GM19438 (cell line): Measurements from ENCODE around the gene SNX3.

Experiments used
- ATAC-seq: cut with Tn5 transposase; IDR thresholded peaks from one replicate; pipeline ENCODE4 v1.9.1; 2021; ENCODE audit warnings: low read depth; ENCODE audit not compliant: unreplicated experiment

The SNX3 gene

DNA sequence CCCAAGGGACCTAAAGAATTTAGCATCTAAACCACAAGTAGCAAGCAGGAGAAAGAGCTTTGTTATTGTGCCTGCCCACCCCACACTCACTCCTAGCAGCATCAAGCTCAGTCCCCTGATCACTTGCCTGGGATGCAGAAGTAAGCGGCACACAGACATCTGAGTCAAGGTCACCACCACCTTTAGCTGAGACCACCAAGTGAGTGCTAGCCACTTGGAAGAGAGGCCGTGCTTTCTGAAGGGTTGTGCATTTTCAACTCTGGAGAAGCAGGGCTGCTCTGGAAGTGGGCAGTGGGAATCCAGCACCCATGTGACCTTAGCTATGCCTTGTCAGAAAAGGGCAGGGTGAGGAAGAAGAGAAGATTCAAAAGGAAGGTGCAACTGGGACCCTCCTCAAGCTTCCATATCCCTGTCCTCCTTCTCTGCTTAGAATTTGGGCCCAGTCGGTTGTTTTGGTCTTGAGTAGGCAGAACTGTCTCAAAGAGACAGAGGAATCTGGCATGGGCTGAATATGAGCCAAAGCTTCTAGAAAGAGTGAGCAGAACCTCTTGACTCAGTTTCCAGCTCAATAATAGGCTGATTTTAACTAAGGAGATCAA, 88.8 kb downstream of the SNX3 start:
- ATAC-seq, result no peak

DNA sequence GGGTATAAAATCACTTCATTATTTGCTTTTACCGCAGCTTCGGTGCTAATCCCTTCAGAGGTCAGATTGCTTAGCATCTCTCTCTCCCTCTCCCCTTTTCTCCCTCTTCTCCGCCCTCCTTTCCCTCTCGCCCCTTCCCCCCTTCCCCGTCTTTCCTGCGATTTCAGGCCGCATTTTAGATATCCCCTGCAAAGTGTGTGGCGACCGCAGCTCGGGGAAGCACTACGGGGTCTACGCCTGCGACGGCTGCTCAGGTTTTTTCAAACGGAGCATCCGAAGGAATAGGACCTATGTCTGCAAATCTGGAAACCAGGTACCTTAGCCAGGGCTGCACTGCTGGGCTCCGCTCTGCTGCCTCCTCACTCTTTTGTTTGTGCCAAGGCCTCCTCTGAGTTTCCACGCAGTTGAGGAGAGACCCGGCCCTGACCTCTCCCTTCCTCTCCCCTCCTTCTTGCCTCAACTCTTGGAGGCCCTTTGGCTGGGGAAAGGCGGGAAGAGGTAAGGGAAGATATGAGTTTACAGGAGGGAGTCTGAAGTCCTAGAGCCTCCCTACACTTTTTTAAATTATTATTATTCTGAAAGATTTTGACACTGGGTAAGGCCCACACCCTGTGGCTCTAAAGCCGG, 89.4 kb downstream of the SNX3 start:
- ATAC-seq, result no peak

DNA sequence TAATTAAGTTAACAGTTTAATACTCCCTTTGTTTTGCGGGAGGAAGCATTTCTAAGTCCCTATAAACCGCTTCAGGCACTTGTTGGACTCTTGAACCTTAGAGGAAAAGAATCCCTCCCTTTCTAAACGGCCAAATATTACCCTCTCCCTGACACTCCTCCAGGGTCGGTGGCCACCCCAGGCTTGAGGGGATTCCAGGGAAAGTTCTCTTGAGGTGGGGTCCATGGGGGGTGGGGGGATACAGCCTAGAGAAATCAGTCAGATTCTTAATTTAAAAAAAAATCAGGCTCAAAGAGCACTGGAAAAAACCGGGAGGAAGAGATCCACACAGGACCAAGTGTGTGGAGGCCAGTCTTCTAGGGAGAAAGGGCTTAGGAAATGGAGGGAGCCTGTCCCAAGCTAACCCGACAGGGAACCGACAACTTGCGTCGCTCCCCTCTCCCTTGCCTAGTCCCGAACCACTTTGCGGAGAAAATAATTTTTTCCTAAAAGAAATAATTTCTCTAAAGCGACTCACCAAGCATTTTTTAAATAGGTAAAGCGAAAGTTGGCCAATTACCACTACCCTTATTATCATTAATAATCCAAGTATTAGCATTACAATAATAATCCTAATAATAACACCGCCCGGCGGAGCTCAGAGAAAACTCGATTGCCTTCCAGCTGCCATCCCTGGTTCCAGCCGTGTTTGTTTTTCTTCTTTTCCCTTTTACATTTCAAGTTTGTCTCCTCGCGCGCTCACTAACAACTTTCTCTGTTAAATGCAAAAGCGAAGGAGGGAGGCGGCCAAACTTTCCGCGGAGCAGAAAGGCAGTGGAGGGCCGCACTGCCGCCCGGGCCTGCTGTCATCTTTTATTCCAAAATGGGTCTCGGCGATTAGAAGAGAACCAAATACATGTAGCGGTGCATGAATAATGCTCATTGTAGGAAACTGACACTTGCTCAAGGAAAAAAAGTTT, 90.2 kb downstream of the SNX3 start:
- no peak for ATAC-seq

DNA sequence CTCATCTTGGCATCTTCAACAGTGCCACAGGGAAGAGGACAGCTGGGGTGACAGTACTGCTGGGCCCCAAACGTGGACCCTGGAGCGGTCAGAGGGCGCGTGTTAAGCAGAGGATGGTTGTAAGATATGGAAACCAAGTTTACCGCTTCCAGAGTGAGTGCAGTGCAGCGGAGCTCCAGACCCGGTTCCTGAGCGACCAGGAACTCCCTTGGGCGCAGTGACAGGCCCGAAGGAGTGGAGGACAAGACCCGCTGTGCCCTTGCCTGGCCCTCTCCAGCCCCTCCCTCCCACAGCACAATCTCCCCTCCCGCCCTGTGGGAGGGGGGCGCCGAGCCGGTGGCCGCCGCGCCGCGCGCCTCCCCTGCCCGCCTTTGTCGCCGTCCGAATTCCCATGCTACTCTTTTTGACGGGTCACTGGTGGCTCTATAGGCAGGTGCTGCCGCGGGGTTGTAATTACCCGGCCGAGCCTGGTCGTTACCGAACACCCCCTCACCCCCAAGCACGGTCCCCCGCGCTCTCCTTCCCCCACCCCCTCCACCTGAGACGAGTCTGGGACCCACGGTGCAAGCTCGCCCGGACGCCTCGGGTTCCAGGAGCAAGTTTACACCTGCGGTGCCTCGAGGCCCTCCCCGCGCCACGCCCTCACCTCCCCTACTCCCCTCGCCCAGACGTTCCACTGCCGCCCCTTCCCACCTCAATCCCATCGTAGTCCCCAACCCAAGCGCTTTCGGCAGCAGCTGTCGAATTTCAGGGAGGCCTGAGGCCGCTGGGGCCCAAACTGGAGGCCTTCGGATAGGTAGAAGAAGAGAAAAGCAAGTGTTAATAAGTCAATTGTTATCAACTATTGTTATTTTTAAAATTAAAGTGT, 91.1 kb downstream of the SNX3 start:
- ATAC-seq, result no peak

DNA sequence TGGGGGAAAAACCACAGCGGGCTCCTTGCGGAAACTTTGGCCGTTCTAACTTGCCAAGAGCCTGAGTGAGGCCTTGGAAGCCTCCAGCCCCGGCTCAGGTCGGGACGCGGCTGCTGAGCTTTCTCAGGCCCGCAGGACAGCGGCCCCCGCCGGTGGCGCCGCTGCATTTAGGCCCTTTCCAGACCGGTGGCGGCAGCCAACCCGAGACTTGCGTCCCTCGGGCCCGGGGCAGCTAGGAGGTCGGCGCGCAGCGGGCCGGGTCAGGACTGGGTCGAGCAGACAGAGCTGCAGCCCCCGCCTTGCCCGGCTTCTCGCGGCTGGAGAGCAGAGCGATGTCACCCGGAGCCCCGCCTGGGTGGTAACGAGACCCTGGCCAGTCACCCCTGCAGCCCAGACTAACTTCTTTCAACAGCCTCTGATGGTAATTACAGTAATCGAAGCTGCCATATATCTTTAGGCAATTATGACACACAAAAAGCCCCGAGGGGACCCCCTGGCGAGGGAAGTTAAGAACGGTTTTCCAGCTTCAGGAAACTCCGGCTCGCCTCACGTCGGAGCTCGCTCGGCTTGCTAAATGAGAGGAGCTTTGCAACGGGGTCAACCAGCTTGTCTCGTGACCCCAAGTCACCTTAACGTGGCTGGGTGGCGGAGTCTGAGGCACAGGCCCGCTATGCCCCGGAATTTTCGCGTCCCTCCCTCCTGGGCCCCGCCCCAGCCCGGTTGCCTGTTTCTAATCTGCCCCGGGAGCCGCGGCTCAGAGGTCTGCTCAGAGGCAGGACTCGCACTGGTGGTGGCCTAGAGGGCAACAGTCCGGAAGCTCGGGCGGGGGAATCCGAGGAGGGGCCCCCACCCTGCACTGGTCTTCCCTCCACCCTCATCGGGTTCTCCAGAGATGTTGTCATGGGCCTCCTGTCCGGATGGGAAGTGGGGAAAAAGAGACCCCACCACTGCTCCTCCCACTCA, 92.1 kb downstream of the SNX3 start:
- ATAC-seq, result no peak

DNA sequence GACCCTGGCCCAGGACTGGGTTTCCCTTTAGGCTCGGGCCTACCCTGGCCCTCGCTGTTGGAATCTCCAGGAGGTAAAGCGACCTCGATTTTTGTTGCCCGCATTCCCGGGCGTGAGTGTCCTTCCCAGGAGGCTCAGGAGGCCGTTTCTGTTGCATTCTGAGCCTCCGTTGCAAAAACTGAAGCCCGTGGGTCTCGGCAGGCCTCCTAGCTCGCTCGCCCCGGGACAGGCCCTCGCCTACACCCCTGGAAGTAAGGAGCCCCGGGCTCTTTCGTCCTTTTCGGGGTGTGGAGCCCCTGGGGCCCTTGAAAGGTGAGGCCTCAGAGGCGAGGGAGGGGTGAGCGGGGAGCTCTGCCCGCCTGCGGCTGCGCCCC, 92.8 kb downstream of the SNX3 start:
- ATAC-seq, result no peak

DNA sequence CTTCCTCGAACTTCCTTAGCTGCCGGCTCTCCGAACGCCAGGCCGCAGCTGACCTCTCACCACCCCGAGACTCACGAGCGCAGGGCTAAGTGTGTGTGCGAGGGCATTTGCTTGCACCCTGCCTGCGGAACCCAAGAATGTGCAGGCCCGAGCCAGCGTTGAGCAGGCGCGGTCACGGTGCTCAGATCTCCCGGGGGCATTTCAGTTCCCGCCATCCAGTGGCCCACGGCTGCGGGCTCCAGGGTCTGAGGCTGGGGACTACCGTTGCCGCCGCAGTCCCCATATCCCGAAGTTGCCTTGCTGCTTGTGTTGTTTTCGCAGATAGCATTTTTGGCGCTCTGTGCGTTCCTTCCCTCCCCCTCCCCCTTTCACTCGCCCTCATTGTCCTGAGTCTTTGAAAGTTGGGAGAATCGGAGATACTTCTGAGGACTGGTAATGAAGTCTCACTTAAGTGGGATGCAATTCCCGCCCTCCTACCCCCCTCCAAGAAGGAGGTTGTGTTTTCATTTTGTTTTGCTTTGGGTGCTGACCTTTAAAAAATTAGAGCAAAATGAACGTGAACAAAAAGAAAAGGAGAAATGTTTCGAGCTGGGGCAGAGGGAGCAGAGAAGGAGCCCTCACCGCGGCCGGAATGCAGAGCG, 93.3 kb downstream of the SNX3 start:
- ATAC-seq, result no peak

DNA sequence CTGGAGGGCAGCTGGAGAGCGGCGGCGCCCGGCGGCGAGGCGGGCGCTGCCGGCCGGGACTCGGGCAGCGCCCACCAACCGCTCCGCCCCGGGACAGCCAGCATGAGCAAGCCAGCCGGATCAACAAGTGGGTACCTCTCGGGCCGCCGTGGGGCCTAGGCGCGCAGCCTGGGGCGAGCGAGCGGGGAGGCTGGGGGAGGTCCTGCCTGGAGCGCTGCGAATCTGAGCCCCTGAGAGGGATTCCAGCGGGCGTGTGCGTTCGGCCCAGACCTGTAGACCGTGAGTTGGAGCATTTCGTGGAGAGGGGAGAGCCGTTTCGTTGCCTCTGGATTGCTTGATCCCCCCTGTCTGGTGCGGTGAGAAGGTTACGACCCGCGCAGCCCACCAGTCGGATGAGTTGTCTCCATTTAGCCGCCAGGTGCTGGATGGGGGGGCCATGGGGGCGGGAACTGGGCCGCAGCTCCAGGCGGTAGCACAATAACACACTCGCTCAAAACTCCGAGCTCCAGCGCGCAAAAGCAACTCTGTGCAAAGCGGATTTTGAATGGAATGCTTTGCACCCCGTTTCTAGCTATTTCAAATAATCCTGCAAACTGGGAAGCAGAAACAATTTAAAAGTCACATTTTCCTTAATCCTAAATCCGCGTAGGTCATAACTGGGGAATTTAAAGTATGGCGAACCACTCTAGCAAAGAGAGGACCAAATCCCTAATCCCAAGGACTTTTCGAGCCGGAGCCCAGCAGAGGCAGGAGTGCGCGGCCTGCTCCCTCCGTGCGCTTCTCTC, 94.0 kb downstream of the SNX3 start:
- no peak for ATAC-seq

DNA sequence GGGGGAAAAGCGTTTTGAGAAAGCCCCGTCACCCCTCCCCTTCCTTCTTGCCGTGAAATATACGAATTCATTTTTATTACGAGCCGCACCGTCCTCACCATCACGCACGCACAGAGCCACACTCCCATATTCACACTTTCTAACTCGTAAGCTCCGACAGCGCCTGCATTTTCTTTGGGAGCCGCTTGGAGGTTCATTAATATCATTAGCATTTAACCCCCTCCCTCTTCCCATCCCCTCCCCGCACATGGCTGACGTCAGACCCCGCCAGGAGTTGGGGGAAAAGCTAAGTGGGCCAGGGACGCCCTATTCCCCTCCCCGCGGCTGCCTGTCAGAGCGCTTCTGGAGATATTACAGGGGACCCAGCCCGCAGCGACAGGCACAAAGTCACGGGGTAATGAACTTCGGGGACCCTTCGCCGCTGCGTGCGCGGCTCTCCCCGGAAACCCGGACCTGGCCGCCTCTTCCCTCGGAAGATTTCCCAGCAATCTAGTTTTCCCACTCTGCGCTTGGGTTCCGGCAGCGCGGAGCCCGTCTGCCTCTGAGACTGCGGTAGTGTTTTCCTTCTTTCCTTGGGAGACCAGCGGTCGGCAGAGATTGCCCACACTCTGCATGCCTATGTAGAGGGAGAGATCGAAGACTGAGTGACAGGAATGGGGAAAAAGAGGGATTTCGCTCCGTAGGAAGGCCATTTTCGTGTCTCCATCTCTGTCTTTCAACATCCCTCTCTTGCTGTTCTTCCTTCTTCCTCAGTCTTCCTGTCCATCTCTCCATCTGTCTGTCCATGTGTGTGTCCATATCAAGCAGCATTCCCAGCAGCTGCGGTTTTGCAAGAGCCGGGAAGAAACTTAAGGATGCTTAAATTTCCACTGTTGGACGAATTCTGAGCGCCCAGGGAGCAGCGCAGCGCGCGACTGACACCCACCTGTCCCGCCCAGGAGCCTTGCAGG, 94.9 kb downstream of the SNX3 start, which contains the start of gene NR2E1:
Gene NR2E1, plus strand, starts transcription at position 309 of the 950 bp plus-strand sequence. CDS start 744 bp downstream, outside the sequence.
- ATAC-seq, result no peak

DNA sequence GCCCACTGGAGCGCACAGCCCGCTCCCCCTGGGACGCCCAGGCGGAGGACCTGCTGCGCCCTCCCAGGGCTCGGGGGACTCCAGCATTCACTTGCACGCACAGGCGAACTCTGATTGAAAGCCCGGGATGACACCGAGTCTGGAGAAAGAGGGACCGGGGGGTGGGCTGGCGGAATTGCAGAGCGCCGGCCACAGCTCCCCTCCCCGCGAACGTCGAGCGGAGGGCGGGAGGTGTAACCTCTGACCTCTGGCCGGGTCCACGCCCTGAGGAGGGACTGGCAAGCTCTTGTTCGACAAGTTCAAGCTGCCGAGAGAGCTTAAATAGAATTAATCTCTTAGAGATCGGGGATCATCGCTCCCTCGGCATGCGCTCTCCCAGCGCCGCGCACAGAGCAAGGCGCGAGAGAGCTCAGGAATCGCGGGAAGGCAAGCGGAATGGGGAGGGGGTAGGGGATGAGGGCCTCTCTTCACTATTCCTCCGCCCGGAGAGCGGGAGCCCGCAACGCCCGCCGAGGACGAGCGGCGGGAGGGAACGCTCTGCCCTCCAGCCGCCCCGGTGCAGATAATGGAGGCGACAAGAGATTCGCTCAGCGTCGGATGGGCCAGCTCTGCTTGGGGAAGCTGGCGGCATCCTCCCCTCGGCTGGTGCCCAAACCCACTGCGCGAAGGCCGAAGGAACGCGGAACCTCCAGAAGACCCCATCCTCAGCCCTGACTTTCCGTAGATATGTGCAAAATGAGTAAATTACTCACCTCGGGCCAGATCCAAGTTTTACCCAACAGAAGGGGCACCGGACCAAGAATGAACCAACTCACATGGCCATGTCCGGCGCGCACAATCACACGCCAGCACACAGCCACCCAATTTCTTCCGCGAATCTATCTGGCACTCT, 95.8 kb downstream of the SNX3 start:
- ATAC-seq, result no peak

DNA sequence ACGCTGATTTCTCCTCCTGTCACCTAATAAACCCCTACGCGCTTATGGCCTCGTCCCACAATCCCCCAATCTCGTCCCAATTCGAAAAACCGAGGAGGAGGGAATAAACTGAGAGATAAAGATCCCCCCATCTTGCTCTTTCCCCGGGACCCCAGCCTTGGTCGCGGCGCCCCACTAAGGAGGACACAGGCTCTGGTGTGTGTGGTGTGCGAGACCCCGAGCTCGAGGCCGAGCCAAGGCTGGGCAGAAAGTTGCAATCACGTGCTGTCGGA, 96.4 kb downstream of the SNX3 start:
- no peak for ATAC-seq

DNA sequence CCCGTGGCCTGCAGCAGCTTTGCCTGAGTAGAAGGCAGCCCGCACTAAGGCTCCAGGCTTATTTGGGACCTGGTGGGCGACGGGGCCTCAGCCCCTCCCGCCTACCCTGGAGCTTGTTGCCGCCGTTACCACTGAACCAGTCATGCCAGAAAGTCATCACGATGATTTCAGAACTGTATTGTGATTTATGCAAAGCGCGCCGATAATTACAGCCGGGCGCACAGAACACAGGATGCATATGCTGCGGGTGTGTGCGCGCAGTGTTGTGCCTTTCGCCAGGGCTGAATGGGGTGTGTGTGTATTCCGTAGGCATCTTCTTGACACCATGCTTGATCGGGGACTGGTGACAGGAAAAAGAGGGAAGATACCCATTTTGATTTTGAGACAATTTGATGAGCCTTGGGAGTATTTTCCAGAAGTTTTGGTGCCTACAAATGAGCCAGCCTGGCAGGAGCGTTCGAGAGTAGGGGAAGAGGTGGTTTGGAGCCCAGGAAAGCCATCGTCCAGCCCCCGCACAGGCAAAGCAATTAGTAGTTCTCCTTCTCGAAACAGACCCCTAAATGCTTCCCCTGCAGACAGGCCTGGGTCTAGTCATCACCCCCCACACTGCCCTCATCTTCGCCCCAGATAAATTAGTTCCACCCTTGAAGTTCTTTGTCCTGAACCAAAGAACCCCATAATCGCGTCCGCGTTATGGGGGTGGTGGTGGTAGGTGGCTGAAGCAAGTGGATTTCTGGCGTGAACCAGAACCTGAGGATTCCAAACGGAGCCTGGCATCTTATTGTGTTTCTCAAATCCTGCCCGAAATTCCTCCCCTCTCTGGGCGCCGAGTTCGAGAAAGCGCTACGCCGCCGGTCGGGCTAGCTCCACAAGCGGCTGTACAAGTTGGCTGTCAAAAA, 96.9 kb downstream of the SNX3 start:
- no peak for ATAC-seq

DNA sequence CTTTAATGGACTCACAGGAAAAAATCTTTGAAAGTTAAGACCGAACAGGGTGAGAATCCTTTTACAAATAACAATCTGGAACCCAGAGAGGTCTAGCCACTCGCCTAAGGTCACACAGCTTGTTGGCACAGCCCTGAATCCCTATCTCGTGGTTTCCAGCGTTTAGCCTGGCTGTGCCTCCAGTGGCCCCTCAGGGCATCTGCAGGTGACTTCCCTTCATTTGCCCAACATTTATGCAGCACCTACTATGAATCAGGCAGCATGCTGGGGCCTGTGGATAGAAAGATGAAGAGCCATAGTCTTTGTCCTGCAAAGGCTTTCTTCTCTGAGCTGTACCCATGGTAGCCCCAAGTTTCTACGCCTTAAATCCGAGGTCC, 97.6 kb downstream of the SNX3 start:
- no peak for ATAC-seq

DNA sequence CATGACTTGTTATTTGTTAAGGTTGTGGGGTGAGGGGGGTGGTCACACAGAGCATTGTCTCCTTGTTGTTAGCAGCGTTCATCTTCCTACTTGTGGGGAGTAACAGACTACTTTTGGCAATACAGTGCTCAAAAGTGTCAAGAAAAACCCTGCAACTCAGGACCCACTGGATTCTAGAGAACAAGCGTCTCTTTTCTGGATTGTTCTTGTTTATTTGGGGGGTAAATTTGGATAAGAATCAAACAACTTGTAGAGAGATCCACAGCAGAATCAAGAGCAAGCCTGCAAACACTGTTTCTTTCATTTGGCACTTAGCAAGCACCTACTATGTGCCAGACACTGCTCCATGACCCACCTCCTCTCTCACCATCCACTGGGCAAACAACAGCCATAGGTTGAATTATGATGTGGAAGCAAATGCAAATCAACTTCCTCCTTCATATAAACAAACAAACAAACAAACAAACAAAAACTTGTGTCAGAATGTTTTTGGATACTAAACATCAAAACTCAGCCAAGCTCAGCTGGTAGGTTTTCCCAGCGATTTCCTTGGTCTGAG, 99.0 kb downstream of the SNX3 start:
- ATAC-seq, result no peak
